GM12872 (cell line): ENCODE data around the gene VWA8.

Experiments used
- CTCF ChIP-seq: IDR thresholded peaks from 3 replicates; pipeline ENCODE4 v1.5.1; 2011; ENCODE audit warnings: low read depth, mild to moderate bottlenecking, low read length, moderate library complexity; ENCODE audit not compliant: insufficient read depth

VWA8 gene

GRCh38 chr13:41995946-41996345, 35.0 kb upstream of the VWA8 start:
- no peak for TF ChIP-seq CTCF

- no peak for TF ChIP-seq CTCF
These were observed 34.4 kb upstream of the VWA8 start for GRCh38 chr13:41995336-41995735.

- no peak for TF ChIP-seq CTCF
These were observed 33.8 kb upstream of the VWA8 start for GRCh38 chr13:41994696-41995095.

- no peak for TF ChIP-seq CTCF
These were observed 31.0 kb upstream of the VWA8 start for GRCh38 chr13:41991936-41992335.

GRCh38 chr13:41988244-41988643, 27.3 kb upstream of the VWA8 start:
- no peak for TF ChIP-seq CTCF

GRCh38 chr13:41985788-41986508, 25.0 kb upstream of the VWA8 start:
- TF ChIP-seq CTCF, result no peak

- no peak for TF ChIP-seq CTCF
These were observed 21.2 kb upstream of the VWA8 start for GRCh38 chr13:41981951-41982715.
